Mammary epithelial cell (primary cell): ENCODE data around the gene LSM14A.

Experiments used
- CTCF ChIP-seq, 2 donors: IDR thresholded peaks in 1 of 2; conservative IDR thresholded peaks in 1 of 2; 2 replicates each; pipeline ENCODE4 v1.5.1; 2011 to 2012; ENCODE audit warnings: inconsistent platforms in 2 of 2, low read length in 2 of 2, mild to moderate bottlenecking in 2 of 2, control low read depth in 1 of 2, low read depth in 1 of 2; ENCODE audit not compliant: insufficient read depth in 1 of 2; ENCODE audit errors: extremely low read depth in 1 of 2
- EZH2 ChIP-seq: IDR thresholded peaks from 2 replicates; pipeline ENCODE4 v1.6.1; 2012; ENCODE audit warnings: low read length, inconsistent platforms, borderline replicate concordance

GRCh38 chr19:34165295-34165738 lies 7.0 kb upstream of the LSM14A start:
- TF ChIP-seq CTCF (conservative IDR thresholded peaks at IDR 0.05 in 1 of 2, IDR thresholded peaks at IDR 0.05 in 1 of 2; ENCODE audit: extremely low read depth in 1 of 2, insufficient read depth in 1 of 2, low read depth in 1 of 2, low read length in 2 of 2), result no peak
- TF ChIP-seq EZH2, result no peak
